ENCODE results near the gene CALML4.
A peak's percentile ranks its signal among the peaks of the same experiment; 100 is the strongest.

Gene CALML4

DNA sequence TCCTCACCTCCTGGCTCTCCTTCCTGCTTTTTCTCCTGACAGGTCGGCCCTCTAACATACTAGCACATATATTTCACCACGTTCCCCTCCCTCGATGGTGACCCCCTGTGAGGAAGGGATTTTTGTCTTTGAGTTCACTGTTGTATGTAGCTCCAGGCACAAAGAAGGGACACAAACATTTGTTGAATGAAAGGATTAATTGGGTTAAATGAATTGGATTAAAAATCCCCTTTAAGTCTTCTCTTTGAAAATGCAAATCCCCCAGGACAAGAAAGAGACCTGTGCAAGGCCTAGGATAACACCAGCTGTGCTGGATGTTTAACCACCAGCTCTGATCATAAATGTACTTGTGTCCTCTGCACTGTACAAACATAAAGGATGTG lies 3.3 kb downstream of the CALML4 start:
- Histone ChIP-seq H3K27ac (ENCODE audit: low read depth, low read length) (no peak overlapping the region), H3K36me3 (ENCODE audit: control insufficient read depth in 1 of 2, insufficient read depth in 2 of 2, low read length in 2 of 2) (peaks cover 0 to 12% of the 10 kb centered on the region in 2 donors)

DNA sequence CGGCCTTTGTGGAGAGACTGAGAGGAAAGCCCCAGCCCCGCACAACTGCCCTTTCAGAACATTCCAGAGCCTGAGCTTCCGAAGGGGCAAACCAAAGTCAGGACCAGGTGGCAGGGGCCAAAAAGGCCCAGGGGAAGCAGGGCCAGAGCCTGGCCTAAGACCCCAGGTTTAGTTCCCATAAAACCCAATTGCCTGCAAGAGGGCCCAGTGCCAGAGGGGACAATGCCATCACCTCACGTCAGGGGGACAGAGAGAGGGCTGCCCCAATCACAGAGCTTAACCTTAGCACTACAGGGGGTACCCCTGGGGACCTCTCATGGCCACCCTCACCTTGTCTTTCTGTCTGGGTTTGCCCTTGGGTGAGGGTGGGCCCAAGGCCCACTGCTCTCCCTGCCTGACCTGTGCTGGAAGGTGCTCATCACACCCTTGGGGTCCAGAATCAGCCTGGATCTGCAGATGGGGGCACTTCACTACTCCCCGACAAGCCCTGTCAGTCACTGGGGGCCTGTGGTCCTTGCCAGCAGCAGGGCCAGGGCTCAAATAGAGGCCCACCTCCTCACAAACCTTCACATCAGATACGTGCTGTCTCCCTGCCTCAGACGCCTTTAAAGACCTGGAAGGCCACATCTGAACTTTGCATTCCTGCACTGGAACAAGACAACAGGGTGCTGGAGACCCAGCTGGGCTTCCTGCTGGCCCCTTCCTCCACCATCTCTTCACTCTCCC lies 3.8 kb downstream of the CALML4 start:
- Histone ChIP-seq H3K4me1 (ENCODE audit: control insufficient read depth in 1 of 2, insufficient read depth in 2 of 2, low read length in 2 of 2) (peaks cover 35 to 56% of the 10 kb centered on the region in 2 donors), H3K27ac (ENCODE audit: low read depth, low read length) (no peak overlapping the region)

More for the DNA sequence above, 3.3 kb downstream of the CALML4 start:
- peak overlapping the region in 1 of 2 donors; percentile 32 for H3K9ac ChIP-seq (ENCODE audit: low read depth in 1 of 2, low read length in 2 of 2)
- no peaks in the 10 kb centered on the region for H3K9me3 ChIP-seq (ENCODE audit: control insufficient read depth in 1 of 2, low read length in 2 of 2)
- H3K27me3 ChIP-seq (ENCODE audit: control insufficient read depth in 1 of 2, insufficient read depth in 2 of 2, low read length in 2 of 2): no peaks in the 10 kb centered on the region
- H3K4me1 ChIP-seq (ENCODE audit: control insufficient read depth in 1 of 2, insufficient read depth in 2 of 2, low read length in 2 of 2): peaks cover 41 to 60% of the 10 kb centered on the region in 2 donors
- H3K4me3 ChIP-seq (ENCODE audit: low read depth in 1 of 2, low read length in 2 of 2): peak overlapping the region; percentile 18 to 28

DNA sequence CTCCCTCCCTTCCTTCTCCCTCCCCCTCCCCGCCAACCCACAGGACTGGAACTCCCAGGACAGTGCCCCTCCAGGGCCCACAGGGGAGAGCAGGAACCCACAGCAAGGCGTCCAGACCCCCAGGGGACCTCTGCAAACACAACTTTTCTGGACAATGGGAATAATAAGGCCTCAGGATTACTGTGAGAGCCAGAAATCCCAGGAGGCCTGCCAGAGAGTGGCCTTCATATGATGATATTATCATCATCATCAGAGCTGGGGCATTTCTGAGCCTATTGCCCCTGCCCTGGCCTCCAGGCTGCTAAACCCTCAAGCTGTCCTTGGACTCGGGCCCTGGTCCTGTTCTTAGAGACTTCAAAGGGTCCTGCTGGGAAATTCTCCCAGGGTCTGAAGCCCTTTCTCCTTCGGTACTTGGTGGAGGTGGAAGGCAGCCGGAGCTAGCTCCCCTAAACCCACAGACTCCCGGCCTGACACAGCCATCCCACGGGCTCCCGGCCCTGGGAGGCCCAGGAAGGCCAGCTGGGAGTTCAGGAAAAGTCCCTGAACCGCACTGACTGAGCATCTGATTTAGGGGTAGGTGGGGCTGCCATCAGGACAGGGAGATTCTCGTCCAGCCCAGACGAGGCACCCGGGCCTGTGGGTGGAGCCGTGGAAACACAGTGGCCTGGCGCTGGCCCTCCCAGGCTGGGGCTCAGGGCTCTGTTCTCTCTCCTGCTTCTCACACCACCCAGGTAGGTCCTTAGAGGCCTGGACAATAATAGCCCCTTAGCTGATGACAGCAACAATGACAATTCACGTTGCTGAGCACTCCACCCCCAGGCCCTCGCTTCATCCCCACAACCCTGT lies 4.9 kb downstream of the CALML4 start:
- peaks cover 25 to 46% of the 10 kb centered on the region in 2 donors for H3K4me1 ChIP-seq (ENCODE audit: control insufficient read depth in 1 of 2, insufficient read depth in 2 of 2, low read length in 2 of 2)
- peak overlapping the region in 1 of 2 donors; percentile 42 for H3K4me3 ChIP-seq (ENCODE audit: low read depth in 1 of 2, low read length in 2 of 2)
- no peak overlapping the region for H3K27ac ChIP-seq (ENCODE audit: low read depth, low read length)
- peaks cover 2 to 28% of the 10 kb centered on the region in 2 donors for H3K36me3 ChIP-seq (ENCODE audit: control insufficient read depth in 1 of 2, insufficient read depth in 2 of 2, low read length in 2 of 2)
- no peaks in the 10 kb centered on the region for H3K9me3 ChIP-seq (ENCODE audit: control insufficient read depth in 1 of 2, low read length in 2 of 2)
- peak overlapping the region in 1 of 2 donors; percentile 34 for H3K9ac ChIP-seq (ENCODE audit: low read depth in 1 of 2, low read length in 2 of 2)
- no peaks in the 10 kb centered on the region for H3K27me3 ChIP-seq (ENCODE audit: control insufficient read depth in 1 of 2, insufficient read depth in 2 of 2, low read length in 2 of 2)

More for the DNA sequence above, 3.8 kb downstream of the CALML4 start:
- H3K36me3 ChIP-seq (ENCODE audit: control insufficient read depth in 1 of 2, insufficient read depth in 2 of 2, low read length in 2 of 2): peaks cover 0 to 18% of the 10 kb centered on the region in 2 donors
- no peaks in the 10 kb centered on the region for H3K27me3 ChIP-seq (ENCODE audit: control insufficient read depth in 1 of 2, insufficient read depth in 2 of 2, low read length in 2 of 2)
- H3K9me3 ChIP-seq (ENCODE audit: control insufficient read depth in 1 of 2, low read length in 2 of 2): no peaks in the 10 kb centered on the region
- H3K4me3 ChIP-seq (ENCODE audit: low read depth in 1 of 2, low read length in 2 of 2): peak overlapping the region; percentile 28 to 42
- H3K9ac ChIP-seq (ENCODE audit: low read depth in 1 of 2, low read length in 2 of 2): peak overlapping the region in 1 of 2 donors; percentile 32

DNA sequence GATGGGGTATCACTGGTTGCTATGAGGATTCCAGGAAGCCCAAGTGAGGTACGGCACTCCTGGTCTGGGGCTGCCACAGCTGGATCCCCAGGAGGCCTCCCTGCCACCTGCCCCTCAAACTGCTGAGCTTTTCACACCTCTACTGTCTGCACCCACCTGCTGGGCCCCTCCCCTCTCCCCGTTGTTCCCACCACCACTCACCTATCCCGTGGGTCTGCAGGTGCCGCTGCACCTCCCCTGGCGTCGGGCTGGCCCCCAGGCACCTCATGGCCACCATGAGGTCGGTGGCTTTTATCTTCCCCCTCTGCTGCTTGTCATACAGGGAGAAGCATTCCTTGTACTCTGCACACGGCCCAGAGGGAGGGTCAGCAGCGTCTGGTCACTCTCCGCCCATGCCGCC lies 5.8 kb downstream of the CALML4 start:
- Histone ChIP-seq H3K36me3 (ENCODE audit: control insufficient read depth in 1 of 2, insufficient read depth in 2 of 2, low read length in 2 of 2) (peaks cover 3 to 31% of the 10 kb centered on the region in 2 donors), H3K9ac (ENCODE audit: low read depth in 1 of 2, low read length in 2 of 2) (no peak overlapping the region), H3K27ac (ENCODE audit: low read depth, low read length) (no peak overlapping the region), H3K4me3 (ENCODE audit: low read depth in 1 of 2, low read length in 2 of 2) (no peak overlapping the region), H3K4me1 (ENCODE audit: control insufficient read depth in 1 of 2, insufficient read depth in 2 of 2, low read length in 2 of 2) (peaks cover 25 to 42% of the 10 kb centered on the region in 2 donors), H3K9me3 (ENCODE audit: control insufficient read depth in 1 of 2, low read length in 2 of 2) (no peaks in the 10 kb centered on the region), H3K27me3 (ENCODE audit: control insufficient read depth in 1 of 2, insufficient read depth in 2 of 2, low read length in 2 of 2) (no peaks in the 10 kb centered on the region)

DNA sequence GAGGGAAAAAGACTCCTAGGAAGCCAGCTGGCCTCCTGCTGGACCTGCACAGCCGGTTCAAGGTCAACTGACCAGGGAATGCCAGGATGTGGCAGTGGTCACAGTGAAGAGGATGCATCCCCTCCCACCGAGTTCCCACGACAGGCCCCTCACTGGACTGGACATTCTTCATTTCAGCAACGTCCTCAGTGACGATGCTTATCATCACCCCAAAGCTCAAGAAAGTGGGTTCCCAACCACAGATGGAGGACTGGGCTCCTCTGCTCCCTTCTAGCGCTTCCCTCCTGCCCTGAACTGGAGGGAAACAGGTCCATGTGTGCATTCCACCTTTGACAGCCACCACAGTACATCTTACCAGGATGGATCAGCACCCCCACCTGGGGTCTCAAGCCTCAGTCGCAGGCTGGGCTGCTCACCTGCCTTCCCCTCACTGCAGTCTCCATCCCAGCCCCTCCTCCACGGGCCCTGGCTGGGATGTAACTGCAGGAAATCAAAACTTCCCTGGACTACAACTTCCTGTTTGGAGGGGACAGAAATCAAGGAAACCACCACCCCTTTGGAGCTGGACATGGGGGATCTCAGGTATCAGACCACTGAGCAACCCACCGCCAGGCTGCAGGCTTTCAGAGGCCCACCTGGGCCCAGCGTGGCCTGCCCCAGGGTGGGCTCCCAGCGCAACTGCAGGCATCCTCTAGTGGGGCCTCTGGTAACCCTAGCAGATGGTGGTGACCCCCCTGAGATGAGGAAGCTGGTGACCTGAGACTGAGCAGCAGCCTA lies 7.3 kb downstream of the CALML4 start:
- peaks cover 25 to 31% of the 10 kb centered on the region in 2 donors for H3K4me1 ChIP-seq (ENCODE audit: control insufficient read depth in 1 of 2, insufficient read depth in 2 of 2, low read length in 2 of 2)
- H3K4me3 ChIP-seq (ENCODE audit: low read depth in 1 of 2, low read length in 2 of 2): no peak overlapping the region

DNA sequence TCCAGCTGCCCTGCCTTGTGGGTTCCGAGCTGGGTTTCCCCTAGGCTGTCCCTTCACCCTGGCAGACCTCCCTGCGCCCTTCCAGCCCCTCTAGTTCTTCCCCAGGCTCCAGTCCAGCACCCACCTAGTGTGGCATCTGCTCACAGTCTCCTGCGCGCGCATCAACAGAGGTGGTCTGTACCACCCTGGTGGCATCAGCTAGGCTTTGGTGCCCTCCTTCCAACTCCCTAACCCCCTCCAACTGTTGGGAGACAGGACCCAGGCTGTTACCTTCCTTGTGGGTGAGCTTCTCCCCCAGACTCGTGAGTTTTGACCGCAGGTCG lies 8.0 kb downstream of the CALML4 start:
- peaks cover 17 to 48% of the 10 kb centered on the region in 2 donors for H3K36me3 ChIP-seq (ENCODE audit: control insufficient read depth in 1 of 2, insufficient read depth in 2 of 2, low read length in 2 of 2)
- peaks cover 22 to 25% of the 10 kb centered on the region in 2 donors for H3K4me1 ChIP-seq (ENCODE audit: control insufficient read depth in 1 of 2, insufficient read depth in 2 of 2, low read length in 2 of 2)
- H3K4me3 ChIP-seq (ENCODE audit: low read depth in 1 of 2, low read length in 2 of 2): no peak overlapping the region
- no peak overlapping the region for H3K9ac ChIP-seq (ENCODE audit: low read depth in 1 of 2, low read length in 2 of 2)
- H3K9me3 ChIP-seq (ENCODE audit: control insufficient read depth in 1 of 2, low read length in 2 of 2): no peaks in the 10 kb centered on the region
- H3K27ac ChIP-seq (ENCODE audit: low read depth, low read length): no peak overlapping the region
- H3K27me3 ChIP-seq (ENCODE audit: control insufficient read depth in 1 of 2, insufficient read depth in 2 of 2, low read length in 2 of 2): no peaks in the 10 kb centered on the region

More for the DNA sequence above, 7.3 kb downstream of the CALML4 start:
- no peaks in the 10 kb centered on the region for H3K9me3 ChIP-seq (ENCODE audit: control insufficient read depth in 1 of 2, low read length in 2 of 2)
- no peak overlapping the region for H3K27ac ChIP-seq (ENCODE audit: low read depth, low read length)
- H3K27me3 ChIP-seq (ENCODE audit: control insufficient read depth in 1 of 2, insufficient read depth in 2 of 2, low read length in 2 of 2): no peaks in the 10 kb centered on the region
- no peak overlapping the region for H3K9ac ChIP-seq (ENCODE audit: low read depth in 1 of 2, low read length in 2 of 2)
- H3K36me3 ChIP-seq (ENCODE audit: control insufficient read depth in 1 of 2, insufficient read depth in 2 of 2, low read length in 2 of 2): peaks cover 10 to 41% of the 10 kb centered on the region in 2 donors

DNA sequence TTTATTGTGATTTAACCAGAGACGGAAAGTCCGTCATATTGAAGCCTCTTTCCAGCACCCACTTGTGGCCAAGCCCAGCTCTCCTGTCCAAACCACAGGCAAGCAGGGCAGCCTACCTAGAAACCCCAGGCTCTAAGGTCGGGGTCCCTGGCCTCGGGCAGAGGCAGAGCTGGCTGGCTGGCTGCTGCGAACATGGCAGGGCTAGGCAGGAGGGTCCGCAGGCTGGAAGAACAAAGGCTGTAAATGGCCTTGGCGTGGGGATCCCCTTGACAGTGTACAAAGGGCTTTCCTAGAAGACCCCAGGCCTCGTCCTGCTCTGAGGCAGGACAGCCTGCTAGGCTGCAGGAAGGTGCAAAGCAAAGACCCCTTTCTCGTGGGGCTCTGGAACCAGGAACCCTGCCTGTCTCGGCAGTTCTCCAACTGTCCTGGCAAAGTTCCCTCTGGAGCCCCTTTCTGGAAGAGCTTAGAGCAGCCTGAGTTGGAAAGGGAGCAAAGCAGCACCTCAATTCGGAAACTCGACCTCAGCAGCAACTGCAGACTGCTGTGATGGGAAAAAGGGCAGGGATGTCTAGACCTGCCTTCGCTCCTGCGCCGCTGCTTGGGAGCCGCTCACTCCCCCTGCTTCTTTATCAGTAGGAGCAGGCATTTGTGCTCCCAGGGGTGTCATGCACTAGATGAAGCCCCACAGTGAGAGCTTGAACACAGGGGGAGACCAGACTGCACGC lies 8.5 kb downstream of the CALML4 start:
- H3K27me3 ChIP-seq (ENCODE audit: control insufficient read depth in 1 of 2, insufficient read depth in 2 of 2, low read length in 2 of 2): no peaks in the 10 kb centered on the region
- no peaks in the 10 kb centered on the region for H3K9me3 ChIP-seq (ENCODE audit: control insufficient read depth in 1 of 2, low read length in 2 of 2)
- H3K4me3 ChIP-seq (ENCODE audit: low read depth in 1 of 2, low read length in 2 of 2): no peak overlapping the region
- H3K4me1 ChIP-seq (ENCODE audit: control insufficient read depth in 1 of 2, insufficient read depth in 2 of 2, low read length in 2 of 2): peaks cover 17 to 20% of the 10 kb centered on the region in 2 donors
- no peak overlapping the region for H3K27ac ChIP-seq (ENCODE audit: low read depth, low read length)
- peaks cover 22 to 54% of the 10 kb centered on the region in 2 donors for H3K36me3 ChIP-seq (ENCODE audit: control insufficient read depth in 1 of 2, insufficient read depth in 2 of 2, low read length in 2 of 2)
- H3K9ac ChIP-seq (ENCODE audit: low read depth in 1 of 2, low read length in 2 of 2): no peak overlapping the region

DNA sequence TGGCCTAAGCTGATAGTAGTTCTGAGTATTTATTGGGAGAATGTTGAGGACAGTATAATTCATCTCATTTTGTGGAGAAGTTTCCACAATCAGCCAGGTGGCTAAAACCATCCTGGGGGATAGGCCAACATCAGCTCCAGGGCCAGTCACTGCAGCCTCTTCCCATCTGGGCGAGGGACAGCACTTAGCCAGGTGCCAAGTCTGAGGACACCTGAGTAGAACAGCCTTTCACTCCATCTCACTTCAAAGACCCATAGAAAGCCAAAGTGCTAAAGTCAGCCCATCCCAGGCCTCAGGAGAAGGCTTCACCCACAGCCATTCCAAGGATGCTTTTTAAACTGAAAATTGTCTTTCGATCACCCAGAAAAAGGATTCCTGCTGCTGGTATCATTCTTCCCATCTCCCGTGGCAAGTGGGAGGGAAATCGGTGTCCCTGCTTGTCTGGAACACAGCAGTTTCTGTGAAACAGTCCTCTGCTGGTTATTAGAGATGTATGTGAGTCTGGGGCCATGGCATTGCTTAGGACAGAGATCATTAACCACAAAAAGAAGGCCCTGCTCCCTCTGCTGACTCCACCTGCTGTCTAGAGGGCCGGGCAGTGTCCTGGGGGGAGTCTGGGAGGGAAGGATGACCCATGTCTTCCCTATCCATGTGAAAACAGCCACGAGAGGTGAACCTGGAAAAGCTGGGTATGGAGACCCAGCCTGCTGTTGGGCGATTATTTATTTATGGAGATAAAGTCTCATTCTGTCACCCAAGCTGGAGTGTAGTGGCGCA lies 9.6 kb downstream of the CALML4 start:
- Histone ChIP-seq H3K4me3 (ENCODE audit: low read depth in 1 of 2, low read length in 2 of 2) (no peak overlapping the region), H3K27me3 (ENCODE audit: control insufficient read depth in 1 of 2, insufficient read depth in 2 of 2, low read length in 2 of 2) (no peaks in the 10 kb centered on the region), H3K36me3 (ENCODE audit: control insufficient read depth in 1 of 2, insufficient read depth in 2 of 2, low read length in 2 of 2) (peaks cover 25 to 55% of the 10 kb centered on the region in 2 donors), H3K27ac (ENCODE audit: low read depth, low read length) (no peak overlapping the region), H3K4me1 (ENCODE audit: control insufficient read depth in 1 of 2, insufficient read depth in 2 of 2, low read length in 2 of 2) (peaks cover 7 to 10% of the 10 kb centered on the region in 2 donors), H3K9ac (ENCODE audit: low read depth in 1 of 2, low read length in 2 of 2) (peak overlapping the region in 1 of 2 donors; percentile 7), H3K9me3 (ENCODE audit: control insufficient read depth in 1 of 2, low read length in 2 of 2) (no peaks in the 10 kb centered on the region)

Data from duodenal mucosa (tissue), 2 donors.